NCI-H1092 treated with DMSO at 0.1 percent for 48 hours (cell line): Measurements from ENCODE around the gene CCL4.
"Not testable (repeated sequence)": the region's sequence is repeated elsewhere in the genome, so short reads cannot be mapped to it uniquely, and the experiment has no call there.

Source experiments
- DNase-seq: peaks from one replicate; lab custom pipeline; 2025; lab: John Stamatoyannopoulos, UW

Gene CCL4

GRCh38 chr17:36103401-36103975 is at the start of gene CCL4:
Gene CCL4, plus strand, starts transcription at chr17:36103827. Its CDS starts 79 bp downstream, at chr17:36103906.
- DNase-seq: not testable (repeated sequence)

GRCh38 chr17:36055171-36055570 is 48.5 kb upstream of the CCL4 start:
- DNase-seq: no peak

GRCh38 chr17:36055921-36056520 is 47.6 kb upstream of the CCL4 start:
- no peak for DNase-seq

DNA sequence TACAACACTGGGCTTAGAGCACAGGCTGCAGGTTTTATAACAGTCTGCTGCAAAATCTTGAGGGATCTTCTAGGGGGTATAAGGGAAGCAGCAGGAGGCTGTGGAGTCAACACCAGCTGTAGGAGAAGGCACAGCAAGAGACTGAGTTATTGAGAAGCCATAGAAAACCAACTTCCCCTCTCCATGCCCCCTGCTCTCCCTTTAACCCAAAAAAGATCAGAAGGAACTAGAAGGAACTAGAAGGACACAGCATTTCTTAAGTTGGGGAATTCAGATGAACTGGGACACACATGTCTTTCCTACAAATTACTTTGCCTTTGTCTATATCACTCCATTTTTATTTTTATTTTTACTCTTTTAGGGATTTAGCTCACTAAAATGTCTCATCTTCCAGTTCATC is 45.7 kb upstream of the CCL4 start:
- no peak for DNase-seq

DNA sequence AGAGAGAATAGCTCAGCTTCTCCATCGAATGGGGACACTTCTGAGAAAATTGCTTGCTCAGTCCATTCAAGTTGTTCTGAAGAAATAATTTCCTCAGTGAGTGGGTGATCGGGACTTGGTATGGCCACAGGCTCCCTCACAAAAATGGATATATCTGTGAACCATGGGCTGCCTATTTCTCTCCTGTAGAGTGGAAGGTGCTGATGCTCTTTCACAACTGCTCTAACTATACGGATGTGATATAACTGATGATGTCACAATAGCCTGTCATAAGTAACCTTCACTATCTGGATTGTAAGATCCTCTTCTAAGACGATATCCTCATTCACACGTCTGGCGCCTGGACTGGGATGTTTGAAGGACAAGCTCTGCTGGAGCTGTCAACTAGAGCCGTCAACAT is 44.2 kb upstream of the CCL4 start:
- no peak for DNase-seq

DNA sequence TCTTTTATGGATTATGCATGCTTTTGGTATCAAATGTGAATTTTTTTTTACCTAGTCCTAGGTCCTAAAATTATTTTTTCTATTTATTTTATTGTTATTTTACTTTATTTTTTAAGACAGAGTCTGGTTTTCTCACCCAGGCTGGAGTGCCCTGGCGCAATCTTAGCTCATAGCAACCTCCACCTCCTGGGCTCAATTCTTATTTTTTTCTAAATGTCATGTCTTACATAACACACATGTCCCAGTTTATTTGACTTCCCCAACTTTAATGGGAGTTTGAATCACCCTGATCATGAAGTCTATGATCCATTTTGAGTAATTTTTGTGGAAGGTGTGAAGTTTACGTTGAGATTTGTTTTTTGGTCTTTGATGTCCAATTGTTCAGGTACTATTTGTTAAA is 42.8 kb upstream of the CCL4 start:
- no peak for DNase-seq

- no peak for DNase-seq
These were observed 39.7 kb upstream of the CCL4 start, which contains the start of gene CCL18 for GRCh38 chr17:36063786-36064541. Gene CCL18, plus strand, starts transcription at chr17:36064272. Its CDS starts 71 bp downstream, at chr17:36064343.

DNA sequence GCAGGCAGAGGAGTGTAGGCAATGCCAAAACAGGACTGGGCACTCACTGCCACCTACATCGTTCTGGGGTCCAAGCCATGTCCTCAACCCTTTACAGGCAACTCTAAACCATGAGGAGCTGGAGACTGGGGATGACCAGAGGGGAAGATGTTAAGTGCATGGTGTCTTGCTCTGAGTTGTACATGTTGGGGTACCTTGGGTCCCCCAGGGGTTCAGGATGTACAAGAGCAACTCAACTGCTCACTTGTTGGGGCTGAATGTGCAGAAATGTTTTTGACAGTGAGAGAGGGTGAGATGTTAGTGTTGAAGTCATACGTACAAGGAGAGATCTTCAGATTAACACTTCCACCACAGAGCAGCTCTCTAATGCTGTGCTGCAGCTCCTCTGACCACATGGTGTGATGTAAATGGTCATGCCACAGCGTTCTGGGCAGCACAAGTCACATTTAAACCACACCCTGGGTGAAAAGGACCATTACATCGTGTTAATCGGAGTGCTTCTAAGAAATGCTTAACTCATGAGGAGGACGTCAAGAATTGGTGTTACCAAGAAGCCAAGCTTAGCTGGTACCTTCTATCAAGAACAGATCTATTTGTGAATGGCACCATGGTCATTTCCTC is 37.2 kb upstream of the CCL4 start:
- DNase-seq: no peak

DNA sequence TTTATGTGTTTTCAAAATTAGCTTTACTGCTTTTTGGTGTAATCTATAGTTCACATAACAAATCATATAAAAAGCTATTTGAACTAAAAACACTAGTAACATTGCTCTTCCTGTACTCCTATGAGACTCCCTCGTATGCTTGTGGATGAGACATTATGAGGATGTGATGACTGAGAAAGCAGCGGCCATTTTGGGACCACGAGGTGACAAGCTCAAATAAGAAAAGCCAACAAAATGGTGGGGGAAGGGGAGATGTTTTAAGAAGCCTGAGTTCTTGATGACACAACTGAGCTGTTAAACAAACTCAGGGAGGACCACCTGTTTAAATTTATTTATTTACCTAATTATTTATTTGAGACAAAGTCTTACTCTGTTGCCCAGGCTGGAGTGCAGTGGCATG is 35.1 kb upstream of the CCL4 start:
- DNase-seq: no peak

- no peak for DNase-seq
These were observed 34.5 kb upstream of the CCL4 start for GRCh38 chr17:36069136-36069535.

DNA sequence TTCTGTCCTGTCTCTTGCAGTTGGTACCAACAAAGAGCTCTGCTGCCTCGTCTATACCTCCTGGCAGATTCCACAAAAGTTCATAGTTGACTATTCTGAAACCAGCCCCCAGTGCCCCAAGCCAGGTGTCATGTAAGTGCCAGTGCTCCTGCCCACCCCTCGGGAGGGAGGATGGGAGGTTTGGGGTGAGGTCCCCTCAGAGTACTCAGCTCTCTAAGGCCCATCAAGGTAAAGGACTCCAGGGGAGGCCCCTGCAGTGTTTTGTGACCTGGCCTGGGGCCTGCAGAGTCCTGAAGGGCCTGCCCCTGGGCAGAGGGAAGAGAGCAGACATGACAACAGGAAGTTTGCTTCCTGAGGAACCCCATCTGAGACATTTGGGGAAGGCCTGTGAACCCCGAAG is 33.2 kb upstream of the CCL4 start:
- no peak for DNase-seq

DNA sequence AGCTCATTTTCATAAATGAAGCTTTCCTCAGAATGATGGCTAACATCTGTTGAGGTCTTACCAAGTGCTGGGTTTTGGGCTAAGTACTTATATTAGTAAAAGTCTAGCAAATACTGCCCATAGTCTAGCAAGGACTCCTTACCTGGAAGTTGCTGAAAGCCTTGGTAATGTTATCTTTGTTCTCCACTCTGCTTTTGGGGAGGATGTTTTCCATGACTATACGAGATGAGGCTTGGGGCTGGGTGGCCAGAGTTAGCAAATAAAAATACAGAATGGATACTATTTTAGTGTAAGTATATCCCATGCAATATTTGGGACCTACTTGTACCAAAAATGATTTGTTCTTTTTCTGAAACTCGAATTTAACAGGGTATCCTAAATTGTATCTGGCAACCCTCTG is 31.9 kb upstream of the CCL4 start:
- no peak for DNase-seq

DNA sequence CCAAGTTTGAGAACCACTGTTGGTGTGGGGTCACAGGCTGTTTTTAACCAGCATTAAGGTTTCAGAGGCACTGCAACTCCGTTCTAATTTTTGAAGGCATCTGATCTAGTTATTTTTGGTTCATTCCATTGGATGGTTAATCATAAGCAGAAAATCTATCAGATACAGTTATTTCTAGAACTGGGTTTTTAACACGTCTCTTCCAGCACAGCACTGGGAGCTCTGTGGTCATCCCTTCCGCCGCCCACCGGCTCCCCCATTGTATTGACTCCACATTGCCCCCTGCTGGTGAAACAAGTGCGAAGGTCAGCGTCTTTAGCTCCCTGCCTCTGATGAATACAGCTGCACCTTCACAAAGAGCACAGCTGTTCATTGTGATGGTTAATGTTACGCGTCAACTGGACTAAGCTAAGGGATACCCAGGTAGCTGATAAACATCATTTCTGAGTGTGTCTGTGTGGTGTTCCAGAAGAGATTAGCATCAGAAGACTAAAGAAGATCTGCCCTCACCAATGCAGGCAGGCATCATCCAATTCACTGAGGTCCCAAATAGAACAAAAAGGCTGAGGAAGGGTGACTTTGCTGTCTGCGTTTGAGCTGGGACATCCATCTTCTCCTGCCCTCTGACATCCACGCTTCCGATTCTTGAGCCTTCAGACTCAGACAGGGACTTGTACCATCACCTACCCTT is 31.1 kb upstream of the CCL4 start:
- no peak for DNase-seq

GRCh38 chr17:36074365-36074764 is 29.3 kb upstream of the CCL4 start:
- DNase-seq: no peak

DNA sequence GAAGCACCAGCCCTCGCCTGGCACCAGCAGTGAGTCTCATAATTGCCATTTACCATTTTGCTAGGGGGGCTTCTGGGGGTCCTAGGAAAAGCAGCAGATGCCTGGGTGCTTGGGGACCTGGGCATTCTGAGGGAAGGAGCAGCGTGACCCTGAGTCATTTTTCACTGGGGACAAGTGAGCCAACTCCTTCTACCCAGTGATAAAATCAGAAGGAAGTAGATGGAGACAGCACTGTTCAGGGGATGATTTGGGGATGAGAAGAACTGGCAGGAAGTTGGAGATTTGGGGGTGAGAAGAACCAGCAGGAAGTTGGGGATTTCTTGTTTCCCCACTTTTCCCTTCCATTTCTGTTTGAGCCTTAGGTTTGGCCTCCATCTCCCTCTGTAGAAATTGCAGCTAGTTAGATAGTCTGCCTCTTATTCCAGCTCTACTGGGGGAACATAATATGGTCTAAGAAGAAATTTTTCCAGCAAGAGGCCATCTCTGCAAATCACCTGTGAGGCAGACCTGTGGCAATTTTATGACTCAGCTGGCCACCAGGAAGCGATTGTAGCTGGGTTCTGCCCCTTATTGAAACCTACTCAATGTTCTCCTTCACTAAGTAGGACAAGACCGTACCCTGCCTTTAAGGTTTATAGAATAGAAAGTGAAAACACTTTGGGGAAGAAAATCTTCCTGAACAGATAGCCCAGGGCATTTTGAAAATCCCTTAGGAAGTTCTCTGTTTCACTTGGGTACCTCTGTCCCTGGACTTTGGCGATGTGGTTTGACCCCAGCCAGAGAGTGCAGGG is 21.8 kb upstream of the CCL4 start:
- DNase-seq: not testable (repeated sequence)

DNA sequence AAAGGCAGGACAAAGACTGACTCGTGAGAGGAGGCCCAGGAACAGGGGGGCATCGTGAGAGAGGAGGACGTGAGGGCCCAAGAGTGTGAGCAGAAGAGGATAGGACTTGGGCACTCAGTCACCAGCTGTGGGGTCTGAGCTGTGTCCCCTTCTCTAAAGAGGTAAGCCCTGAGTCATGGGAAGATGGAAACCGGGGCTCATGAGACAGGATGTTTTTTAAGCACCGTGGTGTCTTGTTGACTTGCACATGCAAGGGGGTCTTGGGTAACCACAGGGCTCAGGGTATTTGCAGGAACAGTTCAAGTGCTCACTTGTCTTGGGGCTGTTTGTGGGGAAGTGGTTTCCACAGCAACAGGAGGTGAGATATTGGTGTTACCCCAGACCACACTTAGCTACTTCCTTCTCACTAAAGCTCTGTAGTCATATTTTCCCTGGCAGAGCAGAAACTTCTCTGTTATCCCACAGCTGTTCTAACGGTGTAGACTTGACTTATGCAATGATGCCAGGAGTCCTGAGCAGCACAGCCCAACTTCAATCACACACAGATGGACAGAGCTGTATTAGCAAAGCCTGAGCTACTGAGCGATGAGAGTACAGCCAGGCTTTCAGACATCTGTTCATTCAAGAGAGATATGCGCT is 21.0 kb upstream of the CCL4 start:
- DNase-seq: not testable (repeated sequence)

DNA sequence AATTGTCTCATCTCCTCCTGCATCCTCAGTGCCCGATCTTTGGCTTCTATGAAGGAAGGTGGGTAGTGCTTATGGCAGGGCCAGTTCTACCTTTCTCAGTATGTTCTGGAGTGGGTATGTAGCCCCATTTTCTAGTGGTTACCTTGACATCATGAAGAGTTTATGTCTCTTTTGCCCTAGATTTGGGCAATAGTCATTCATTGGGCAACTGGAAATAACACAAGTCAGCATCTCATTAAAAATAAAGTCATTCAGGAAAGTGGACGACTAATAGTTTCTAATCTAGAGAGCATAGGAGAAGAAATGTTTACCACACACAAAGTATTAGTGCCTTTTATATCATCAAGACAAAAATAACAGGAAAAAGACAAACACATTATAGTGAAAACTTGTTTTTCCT is 19.9 kb upstream of the CCL4 start:
- not testable (repeated sequence) for DNase-seq

DNA sequence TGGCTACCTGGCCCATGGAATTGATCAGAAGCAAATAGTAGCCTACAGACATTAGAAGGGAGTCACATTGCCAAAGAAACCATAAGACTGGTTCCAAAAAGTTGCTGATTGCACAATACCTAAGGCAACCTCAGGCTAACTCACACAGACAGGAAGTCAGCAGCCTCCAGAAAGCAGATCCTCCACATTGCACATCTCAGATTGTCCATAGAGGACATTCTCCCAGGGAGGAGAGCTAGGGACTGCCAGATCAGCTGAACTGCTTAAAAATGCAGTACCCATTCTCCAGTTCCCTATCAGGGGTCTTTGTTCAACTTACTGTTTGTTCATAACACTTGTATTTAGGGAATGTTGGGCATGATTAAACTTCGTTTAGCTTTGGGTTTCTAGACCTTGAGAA is 17.9 kb upstream of the CCL4 start:
- DNase-seq: no peak

GRCh38 chr17:36086791-36087190 is 16.8 kb upstream of the CCL4 start:
- DNase-seq: no peak

GRCh38 chr17:36087471-36087870 is 16.2 kb upstream of the CCL4 start:
- not testable (repeated sequence) for DNase-seq
